Activated T-helper 1 cell treated with anti-CD3 and anti-CD28 coated beads, Interleukin-12 subunit alpha, Interleukin-12 subunit beta, Interleukin-2, Interleukin-4 antibody, amounts not matched to agents 30 ng/mL and 10 ng/mL and 1 ng/mL, durations not matched to agents 14 hours and 24 hours and 36 hours (primary cell): ENCODE data around the gene HIPK3. TPM values are rescaled to one million over a fixed set of nuclear protein-coding genes. Genes with fewer than 3 reads are reported as not detected.

Source experiments
- DNase-seq: peaks from one replicate; pipeline ENCODE4 v3.0.0; 2021; ENCODE audit warnings: low spot score
- H3K27ac Mint-ChIP-seq: one replicate; pipeline ENCODE4 v1.8.0; 2021; ENCODE audit warnings: mild to moderate bottlenecking, mixed read lengths
- H3K27me3 Mint-ChIP-seq: one replicate; pipeline ENCODE4 v1.8.0; 2022; ENCODE audit warnings: mild to moderate bottlenecking, moderate library complexity, mixed read lengths; ENCODE audit not compliant: insufficient read depth
- H3K36me3 Mint-ChIP-seq: one replicate; pipeline ENCODE4 v1.8.0; 2021; ENCODE audit warnings: low read depth, mixed read lengths
- H3K4me1 Mint-ChIP-seq: one replicate; pipeline ENCODE4 v1.8.0; 2021; ENCODE audit warnings: low read depth, mixed read lengths
- H3K4me3 Mint-ChIP-seq: one replicate; pipeline ENCODE4 v1.8.0; 2021; ENCODE audit warnings: mild to moderate bottlenecking, moderate library complexity, mixed read lengths
- H3K9me3 Mint-ChIP-seq: one replicate; pipeline ENCODE4 v1.8.0; 2021; ENCODE audit warnings: mixed read lengths
- intact Hi-C: fragments of 100-400 bp; cut with micrococcal nuclease; formaldehyde crosslinking; loops from one replicate; pipeline ENCODE4 v1.15.1; 2024
- total RNA-seq: library from RNA; stranded (reverse); gene quantifications from 2 replicates; pipeline ENCODE4 v1.2.3, GENCODE V29; 2022

Gene HIPK3
- total RNA-seq, 1 donor from 2014 or later = 37.7 TPM

- Mint-ChIP-seq H3K27ac (no peak overlapping the region), H3K36me3 (no peaks in the 10 kb centered on the region)
- intact Hi-C loops = no loop called here
These were observed 126.1 kb downstream of the HIPK3 start for GRCh38 chr11:33383075-33383919.

GRCh38 chr11:33383920-33384209 is 126.7 kb downstream of the HIPK3 start:
- DNase-seq = no peak
- H3K4me3 Mint-ChIP-seq = no peak overlapping the region
- no peaks in the 10 kb centered on the region for H3K9me3 Mint-ChIP-seq
- no peak overlapping the region for H3K27ac Mint-ChIP-seq
- intact Hi-C loops = no loop called here
- H3K27me3 Mint-ChIP-seq = peaks cover 2% of the 10 kb centered on the region
- no peaks in the 10 kb centered on the region for H3K4me1 Mint-ChIP-seq
- H3K36me3 Mint-ChIP-seq = no peaks in the 10 kb centered on the region

More at GRCh38 chr11:33383075-33383919, 126.1 kb downstream of the HIPK3 start:
- DNase-seq = no peak
- H3K4me3 Mint-ChIP-seq = no peak overlapping the region
- H3K27me3 Mint-ChIP-seq = peaks cover 7% of the 10 kb centered on the region
- no peaks in the 10 kb centered on the region for H3K4me1 Mint-ChIP-seq
- no peaks in the 10 kb centered on the region for H3K9me3 Mint-ChIP-seq

- Mint-ChIP-seq H3K27me3 (peaks cover 2% of the 10 kb centered on the region), H3K36me3 (no peaks in the 10 kb centered on the region), H3K4me1 (no peaks in the 10 kb centered on the region), H3K27ac (no peak overlapping the region), H3K9me3 (no peaks in the 10 kb centered on the region), H3K4me3 (no peak overlapping the region)
- intact Hi-C loops = no loop called here
- DNase-seq = no peak
These were observed 127.0 kb downstream of the HIPK3 start for GRCh38 chr11:33384220-33384619.

- Mint-ChIP-seq H3K4me1 (no peaks in the 10 kb centered on the region), H3K4me3 (no peak overlapping the region), H3K27ac (no peak overlapping the region), H3K27me3 (peaks cover 6% of the 10 kb centered on the region), H3K36me3 (no peaks in the 10 kb centered on the region), H3K9me3 (no peaks in the 10 kb centered on the region)
- no peak for DNase-seq
- intact Hi-C loops = no loop called here
These were observed 130.4 kb downstream of the HIPK3 start for GRCh38 chr11:33387581-33387980.

GRCh38 chr11:33387996-33388395 is 130.8 kb downstream of the HIPK3 start:
- Mint-ChIP-seq H3K4me3 (no peak overlapping the region), H3K27me3 (peaks cover 8% of the 10 kb centered on the region), H3K9me3 (no peaks in the 10 kb centered on the region), H3K36me3 (no peaks in the 10 kb centered on the region), H3K27ac (no peak overlapping the region), H3K4me1 (no peaks in the 10 kb centered on the region)
- no peak for DNase-seq
- intact Hi-C loops = no loop called here

- no peak overlapping the region for H3K27ac Mint-ChIP-seq
- no peaks in the 10 kb centered on the region for H3K4me1 Mint-ChIP-seq
- H3K9me3 Mint-ChIP-seq = no peaks in the 10 kb centered on the region
- H3K4me3 Mint-ChIP-seq = no peak overlapping the region
- H3K27me3 Mint-ChIP-seq = peaks cover 8% of the 10 kb centered on the region
- DNase-seq = no peak
- H3K36me3 Mint-ChIP-seq = no peaks in the 10 kb centered on the region
- intact Hi-C loops = no loop called here
These were observed 131.8 kb downstream of the HIPK3 start for GRCh38 chr11:33388793-33389525.

GRCh38 chr11:33389635-33390034 is 132.5 kb downstream of the HIPK3 start:
- Mint-ChIP-seq H3K36me3 (no peaks in the 10 kb centered on the region), H3K27me3 (peaks cover 6% of the 10 kb centered on the region), H3K27ac (no peak overlapping the region), H3K4me1 (no peaks in the 10 kb centered on the region), H3K4me3 (no peak overlapping the region), H3K9me3 (no peaks in the 10 kb centered on the region)
- intact Hi-C loops = no loop called here
- DNase-seq = no peak

- peaks cover 10% of the 10 kb centered on the region for H3K27me3 Mint-ChIP-seq
- H3K27ac Mint-ChIP-seq = no peak overlapping the region
- intact Hi-C loops = no loop called here
- no peaks in the 10 kb centered on the region for H3K36me3 Mint-ChIP-seq
- no peak overlapping the region for H3K4me3 Mint-ChIP-seq
- H3K9me3 Mint-ChIP-seq = no peaks in the 10 kb centered on the region
- H3K4me1 Mint-ChIP-seq = no peaks in the 10 kb centered on the region
- DNase-seq = no peak
These were observed 134.0 kb downstream of the HIPK3 start for GRCh38 chr11:33390944-33391892.

- H3K36me3 Mint-ChIP-seq = no peaks in the 10 kb centered on the region
- intact Hi-C loops = no loop called here
- H3K27me3 Mint-ChIP-seq = peaks cover 10% of the 10 kb centered on the region
- H3K4me3 Mint-ChIP-seq = no peak overlapping the region
- no peaks in the 10 kb centered on the region for H3K4me1 Mint-ChIP-seq
- H3K9me3 Mint-ChIP-seq = no peaks in the 10 kb centered on the region
- DNase-seq = no peak
- H3K27ac Mint-ChIP-seq = no peak overlapping the region
These were observed 134.7 kb downstream of the HIPK3 start for GRCh38 chr11:33391893-33392251.

GRCh38 chr11:33394431-33395109 is 137.4 kb downstream of the HIPK3 start:
- Mint-ChIP-seq H3K4me3 (no peak overlapping the region), H3K36me3 (no peaks in the 10 kb centered on the region), H3K9me3 (no peaks in the 10 kb centered on the region), H3K4me1 (no peaks in the 10 kb centered on the region), H3K27ac (no peak overlapping the region), H3K27me3 (peaks cover 11% of the 10 kb centered on the region)
- no peak for DNase-seq
- intact Hi-C loops = no loop called here

GRCh38 chr11:33396361-33396760 is 139.2 kb downstream of the HIPK3 start:
- intact Hi-C loops = no loop called here
- H3K4me3 Mint-ChIP-seq = no peak overlapping the region

GRCh38 chr11:33399421-33399820 is 142.2 kb downstream of the HIPK3 start:
- Mint-ChIP-seq H3K4me1 (no peaks in the 10 kb centered on the region), H3K9me3 (no peaks in the 10 kb centered on the region), H3K36me3 (no peaks in the 10 kb centered on the region), H3K27ac (no peak overlapping the region), H3K4me3 (no peak overlapping the region), H3K27me3 (peaks cover 5% of the 10 kb centered on the region)
- no peak for DNase-seq
- intact Hi-C loops = no loop called here

More at GRCh38 chr11:33396361-33396760, 139.2 kb downstream of the HIPK3 start:
- Mint-ChIP-seq H3K4me1 (no peaks in the 10 kb centered on the region), H3K27ac (no peak overlapping the region), H3K27me3 (peaks cover 11% of the 10 kb centered on the region), H3K9me3 (no peaks in the 10 kb centered on the region), H3K36me3 (no peaks in the 10 kb centered on the region)
- no peak for DNase-seq
